HEK293T (cell line): ENCODE data around the gene KIAA1671.

Source experiments
- BHLHE40 ChIP-seq: fragments of 450-650 bp; IDR thresholded peaks from 2 replicates; pipeline ENCODE4 v1.6.1; 2016; ENCODE audit warnings: mild to moderate bottlenecking, moderate library complexity, borderline replicate concordance
- CTBP1 ChIP-seq: fragments of 450-650 bp; IDR thresholded peaks from 2 replicates; pipeline ENCODE4 v1.6.1; 2016; ENCODE audit warnings: borderline replicate concordance
- FOXA1 ChIP-seq: fragments of 450-650 bp; IDR thresholded peaks from 2 replicates; pipeline ENCODE4 v1.6.1; 2016; ENCODE audit warnings: mild to moderate bottlenecking
- FOXK2 ChIP-seq: fragments of 450-650 bp; IDR thresholded peaks from 2 replicates; pipeline ENCODE4 v1.6.1; 2016; ENCODE audit warnings: mild to moderate bottlenecking
- FOXM1 ChIP-seq: fragments of 450-650 bp; IDR thresholded peaks from 2 replicates; pipeline ENCODE4 v1.6.1; 2017; ENCODE audit warnings: mild to moderate bottlenecking, borderline replicate concordance
- NFRKB ChIP-seq: fragments of 450-650 bp; IDR thresholded peaks from 2 replicates; pipeline ENCODE4 v1.6.1; 2016; ENCODE audit warnings: mild to moderate bottlenecking, moderate library complexity
- SP1 ChIP-seq: fragments of 450-650 bp; IDR thresholded peaks from 2 replicates; pipeline ENCODE4 v1.6.1; 2017
- TARDBP ChIP-seq: fragments of 450-650 bp; IDR thresholded peaks from 2 replicates; pipeline ENCODE4 v1.6.1; 2016
- ZNF384 ChIP-seq: fragments of 450-650 bp; IDR thresholded peaks from 2 replicates; pipeline ENCODE4 v1.6.1; 2016

DNA sequence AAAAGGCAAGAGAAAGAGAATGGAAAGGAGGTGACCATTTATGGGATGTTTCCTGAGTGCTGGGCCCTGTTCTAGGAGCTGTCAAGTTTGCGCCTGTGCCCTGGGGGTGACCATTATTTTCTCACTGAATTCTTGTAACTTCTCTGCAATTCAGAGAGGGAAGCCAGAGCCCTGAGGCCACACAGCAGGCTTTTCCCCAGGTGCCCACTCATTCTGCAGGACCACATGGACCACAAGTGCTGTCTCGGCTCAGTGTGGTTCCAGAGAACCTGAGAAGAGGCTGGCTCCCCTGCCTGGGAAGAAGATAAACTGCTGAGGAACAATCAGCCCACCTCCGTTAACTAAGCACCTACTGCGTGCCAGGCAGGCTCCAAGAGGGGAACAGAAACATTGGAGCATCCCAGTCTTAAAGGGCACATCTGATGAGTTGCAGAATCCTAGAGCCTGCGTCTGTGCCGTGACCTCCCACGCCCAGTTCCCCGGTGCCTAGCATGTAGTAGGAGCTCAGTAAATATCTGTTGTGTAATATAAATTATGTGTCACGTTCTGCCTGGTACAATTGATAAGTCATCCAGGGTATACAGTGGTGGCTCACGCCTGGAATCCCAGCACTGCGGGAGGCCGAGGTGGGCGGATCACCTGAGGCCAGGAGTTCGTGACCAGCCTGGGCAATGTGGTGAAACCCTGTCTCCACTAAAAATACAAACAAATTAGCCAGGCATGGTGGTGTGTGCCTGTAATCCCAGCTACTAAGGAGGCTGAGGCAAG is 215.5 kb downstream of the KIAA1671 start:
- no peak for TF ChIP-seq NFRKB
- no peak for TF ChIP-seq FOXA1
- no peak for TF ChIP-seq ZNF384
- no peak for TF ChIP-seq SP1
- TF ChIP-seq TARDBP, result no peak
- TF ChIP-seq CTBP1, result no peak
- TF ChIP-seq BHLHE40, result no peak
- TF ChIP-seq FOXM1, result no peak
- no peak for TF ChIP-seq FOXK2
